AG04449 (cell line): ENCODE data around the gene DYNLT4.

Source experiments
- CTCF ChIA-PET: fragments of 350-600 bp; formaldehyde crosslinking; extraction: SDS; loops from one replicate; lab custom pipeline; 2021; ENCODE audit warnings: antibody characterized with exemption; lab: Yijun Ruan, JAX
- POLR2A ChIA-PET: fragments of 400-600, 350-600 bp; formaldehyde crosslinking; extraction: SDS; loops from one replicate; lab custom pipeline; 2020; ENCODE audit warnings: antibody characterized with exemption, inconsistent platforms; lab: Yijun Ruan, JAX
- DNase-seq: peaks from one replicate; pipeline ENCODE4 v3.0.0-alpha.2; 2010; ENCODE audit warnings: low read depth, low spot score
- H3K4me3 ChIP-seq: 2 replicates; pipeline ENCODE4 v1.5.1; 2011; ENCODE audit warnings: low read depth, mild to moderate bottlenecking, control low read depth, low read length
- TF ChIP-seq, protein P1 (sequence below): IDR thresholded peaks from one replicate; pipeline ENCODE4 v1.5.1; 2011; ENCODE audit warnings: mild to moderate bottlenecking, moderate library complexity, low read length, control low read depth, inconsistent platforms; ENCODE audit not compliant: insufficient read depth; ENCODE audit errors: missing control alignments

Gene DYNLT4

DNA sequence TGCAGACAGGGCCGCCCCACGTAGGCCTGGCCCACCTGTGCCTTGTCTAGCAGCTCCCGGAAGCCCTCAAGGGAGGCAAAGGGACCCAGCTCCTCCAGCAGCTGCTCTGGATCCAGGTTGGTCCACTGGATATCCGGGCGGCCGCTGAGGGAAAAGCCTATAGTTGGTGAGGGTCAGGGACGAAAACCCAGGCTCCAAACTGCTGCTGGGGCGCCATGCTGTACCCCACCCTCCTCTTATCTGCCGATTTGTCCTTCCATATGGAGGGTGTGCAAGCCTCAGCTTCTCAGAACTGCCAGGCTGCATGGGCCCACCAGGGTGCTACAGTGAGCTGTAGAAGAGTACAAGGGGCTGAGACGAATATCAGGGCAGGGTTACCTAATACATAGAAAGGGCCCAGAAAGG lies 23.8 kb upstream of the DYNLT4 start:
- TF ChIP-seq, protein P1, sequence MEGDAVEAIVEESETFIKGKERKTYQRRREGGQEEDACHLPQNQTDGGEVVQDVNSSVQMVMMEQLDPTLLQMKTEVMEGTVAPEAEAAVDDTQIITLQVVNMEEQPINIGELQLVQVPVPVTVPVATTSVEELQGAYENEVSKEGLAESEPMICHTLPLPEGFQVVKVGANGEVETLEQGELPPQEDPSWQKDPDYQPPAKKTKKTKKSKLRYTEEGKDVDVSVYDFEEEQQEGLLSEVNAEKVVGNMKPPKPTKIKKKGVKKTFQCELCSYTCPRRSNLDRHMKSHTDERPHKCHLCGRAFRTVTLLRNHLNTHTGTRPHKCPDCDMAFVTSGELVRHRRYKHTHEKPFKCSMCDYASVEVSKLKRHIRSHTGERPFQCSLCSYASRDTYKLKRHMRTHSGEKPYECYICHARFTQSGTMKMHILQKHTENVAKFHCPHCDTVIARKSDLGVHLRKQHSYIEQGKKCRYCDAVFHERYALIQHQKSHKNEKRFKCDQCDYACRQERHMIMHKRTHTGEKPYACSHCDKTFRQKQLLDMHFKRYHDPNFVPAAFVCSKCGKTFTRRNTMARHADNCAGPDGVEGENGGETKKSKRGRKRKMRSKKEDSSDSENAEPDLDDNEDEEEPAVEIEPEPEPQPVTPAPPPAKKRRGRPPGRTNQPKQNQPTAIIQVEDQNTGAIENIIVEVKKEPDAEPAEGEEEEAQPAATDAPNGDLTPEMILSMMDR, result no peak
- no peak overlapping the region for H3K4me3 ChIP-seq
- no peak for DNase-seq
- ChIA-PET POLR2A (interaction anchor here (0.6 to 1.5 kb wide), 4 partner anchors 9 to 31 kb away, joined by 3 to 6 read pairs (median 4); partner anchors contain the start of gene PLK3), CTCF (interaction anchor here (0.6 to 10.5 kb wide), 3 partner anchors 11 to 181 kb away, joined by 3 to 92 read pairs (median 4); partner anchors contain the start of genes HECTD3 and UROD)

DNA sequence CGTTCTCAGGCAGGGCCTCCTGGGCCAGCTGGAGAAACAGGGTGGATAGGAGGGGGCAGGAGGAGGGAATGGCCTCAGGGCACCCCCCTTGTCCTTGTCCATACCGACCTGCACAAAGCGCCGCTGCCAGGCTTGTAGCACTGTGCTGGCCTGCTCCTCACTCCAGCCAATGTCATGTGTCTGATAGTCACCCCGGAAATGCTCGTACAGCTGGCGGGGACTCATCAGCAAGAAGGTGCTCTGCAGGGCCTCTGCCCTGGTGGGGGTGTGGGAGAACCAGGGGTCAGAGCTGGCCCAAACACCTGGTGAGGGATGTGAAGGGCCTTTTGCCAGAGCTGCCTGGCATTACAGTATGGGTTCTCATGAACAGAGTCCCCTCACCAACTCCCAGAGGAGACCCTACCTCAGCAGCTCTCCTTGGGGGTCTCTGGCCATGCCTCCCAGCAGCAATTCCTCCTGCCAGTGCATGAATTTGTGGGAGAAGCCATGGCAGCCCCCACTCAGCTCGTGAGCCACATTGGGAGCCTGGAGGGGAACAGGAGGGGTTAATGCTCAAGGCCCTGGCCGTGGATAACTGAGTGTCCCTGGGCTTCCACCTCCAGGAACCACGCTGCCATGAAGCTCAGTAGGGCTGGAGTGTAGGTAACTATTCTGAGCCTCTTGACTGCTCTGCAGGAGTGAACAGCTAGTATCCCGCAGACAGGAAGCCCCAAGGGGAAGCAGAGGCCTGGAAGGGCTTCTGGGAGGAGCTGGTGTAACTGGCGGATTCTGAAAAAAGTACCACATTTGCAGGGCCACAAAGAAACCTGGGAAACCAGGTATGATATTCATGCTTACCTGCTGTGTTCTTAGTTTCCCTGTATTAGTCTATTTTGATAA lies 22.6 kb upstream of the DYNLT4 start:
- CTCF ChIA-PET, result interaction anchor here (1.1 to 10.5 kb wide), 5 partner anchors 8 to 182 kb away, joined by 3 to 92 read pairs (median 4); partner anchors contain the start of genes BEST4, HECTD3 and UROD
- POLR2A ChIA-PET, result no interaction called here

DNA sequence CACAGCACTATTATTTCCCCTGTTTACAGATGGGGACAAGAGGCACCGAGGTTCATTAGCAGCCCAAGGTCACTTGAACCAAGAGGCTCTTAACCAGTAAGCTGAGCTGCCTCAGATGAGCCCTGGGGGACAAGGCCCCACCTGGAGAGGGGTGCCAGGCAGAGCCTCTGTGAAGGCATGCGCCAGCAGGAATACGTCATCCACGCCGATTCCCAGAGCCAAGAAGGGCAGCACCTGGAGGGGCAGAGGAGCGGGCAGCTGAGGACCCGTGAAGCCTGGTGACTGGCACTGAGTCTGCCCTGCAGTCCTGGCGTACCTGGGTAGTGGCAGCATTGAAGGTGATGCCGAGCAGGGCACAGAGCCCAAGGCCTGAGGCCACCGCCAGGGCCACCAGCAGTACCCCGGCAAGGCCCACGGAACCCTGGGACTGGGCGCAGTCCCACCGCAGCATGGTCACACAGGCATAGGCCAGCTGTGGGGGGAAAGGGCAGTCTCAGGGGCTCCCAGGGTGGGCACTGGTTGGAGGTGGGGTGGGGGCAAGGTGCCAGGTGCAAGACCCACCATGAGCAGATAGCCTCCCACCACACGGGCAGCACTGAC lies 21.8 kb upstream of the DYNLT4 start:
- DNase-seq, result no peak
- TF ChIP-seq, protein P1, result no peak
- H3K4me3 ChIP-seq, result no peak overlapping the region
- ChIA-PET CTCF (interaction anchor here (1.0 to 10.5 kb wide), 2 partner anchors 97 to 183 kb away, joined by 3 to 92 read pairs; partner anchors contain the start of genes HECTD3 and UROD), POLR2A (no interaction called here)

More for the DNA sequence above, 22.6 kb upstream of the DYNLT4 start:
- H3K4me3 ChIP-seq, result no peak overlapping the region
- no peak for DNase-seq
- TF ChIP-seq, protein P1, result no peak

DNA sequence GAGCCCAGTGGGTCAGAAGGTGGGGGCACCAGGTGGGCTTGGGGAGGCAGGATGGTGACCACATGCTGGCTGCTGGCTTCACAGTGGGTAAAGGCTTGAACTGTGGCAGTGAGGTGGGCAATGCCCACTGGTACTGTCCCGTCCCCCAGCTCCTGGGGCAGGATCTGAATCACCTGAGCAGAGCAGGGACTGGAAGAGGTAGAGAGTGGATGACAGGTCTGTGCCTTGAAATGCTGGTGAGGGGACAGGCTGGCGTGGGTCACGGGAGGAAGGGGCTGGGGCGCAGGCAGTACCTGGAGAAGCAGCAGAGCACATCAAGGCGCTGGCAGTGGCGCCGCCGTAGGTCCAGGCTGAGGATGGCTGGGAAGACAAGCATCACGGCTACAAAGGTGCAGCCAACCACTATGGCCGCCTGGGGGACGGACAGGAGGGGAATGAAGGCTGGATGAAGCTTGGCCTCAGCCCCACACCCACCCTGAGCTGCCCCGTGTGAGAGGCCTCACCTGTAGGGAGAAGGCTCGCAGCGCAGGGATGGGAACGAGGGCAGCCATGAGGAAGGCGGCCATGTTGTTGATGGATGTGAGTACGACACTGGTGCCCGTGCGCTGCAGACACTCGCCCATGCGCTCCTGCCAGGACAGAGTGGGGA lies 21.0 kb upstream of the DYNLT4 start:
- TF ChIP-seq, protein P1, result no peak
- POLR2A ChIA-PET, result no interaction called here
- no peak overlapping the region for H3K4me3 ChIP-seq
- CTCF ChIA-PET, result interaction anchor here (1.0 to 8.0 kb wide), 4 partner anchors 8 to 186 kb away, joined by 3 to 62 read pairs (median 3); no protein-coding TSS in a partner anchor
- DNase-seq, result no peak

DNA sequence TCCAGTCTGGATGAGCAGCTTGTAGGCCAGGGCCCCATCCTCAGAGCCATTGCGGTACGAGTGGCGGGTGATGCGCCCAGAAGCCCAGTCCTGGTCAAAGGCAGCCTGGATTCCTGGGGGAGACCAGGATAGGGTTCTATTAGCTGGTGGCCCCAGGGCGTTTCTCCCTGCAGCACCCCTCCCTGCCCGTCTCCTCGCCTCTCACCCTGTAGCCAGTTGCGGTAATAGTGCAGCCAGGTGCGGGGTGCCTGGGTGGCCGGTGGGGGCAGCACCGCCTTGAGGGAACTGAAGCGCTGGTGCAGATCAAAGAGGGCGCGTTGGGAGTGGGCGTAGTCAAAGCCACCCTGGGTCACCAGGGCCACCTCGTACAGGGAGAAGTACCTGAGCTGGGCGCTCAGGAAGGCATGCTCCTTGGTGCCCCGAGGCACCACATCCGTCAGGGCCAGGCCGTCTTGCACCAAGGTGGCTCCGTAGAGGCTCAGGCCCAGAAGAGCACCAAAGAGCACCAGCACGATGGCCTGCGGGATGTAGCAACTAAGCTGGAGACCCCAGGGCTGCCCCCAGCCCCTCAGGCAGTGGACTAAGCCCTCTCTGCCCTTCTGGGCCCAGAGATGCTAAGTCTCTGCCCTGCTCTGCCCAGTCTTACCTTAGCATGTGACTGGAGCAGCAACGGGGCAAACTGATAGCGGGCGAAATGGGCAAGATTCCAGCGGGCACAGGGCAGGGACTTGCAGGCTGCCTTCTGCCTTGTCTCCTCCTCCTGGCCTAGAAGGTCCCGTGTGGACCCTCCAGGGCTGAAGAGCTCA lies 20.2 kb upstream of the DYNLT4 start:
- CTCF ChIA-PET, result interaction anchor here (0.6 to 8.0 kb wide), 5 partner anchors 9 to 187 kb away, joined by 3 to 62 read pairs (median 3); no protein-coding TSS in a partner anchor
- DNase-seq, result no peak
- H3K4me3 ChIP-seq, result no peak overlapping the region
- TF ChIP-seq, protein P1, result no peak
- POLR2A ChIA-PET, result no interaction called here
